GM23338 (cell line): ENCODE measurements around the gene SLC25A13.

Experiments used
- CREB1 ChIP-seq: fragments of 250-450 bp; sonication (Bioruptor Pico); IDR thresholded peaks from 2 replicates; pipeline ENCODE4 v1.5.0; 2020; ENCODE audit warnings: low read depth, mild to moderate bottlenecking, moderate library complexity
- CTCF ChIP-seq, 2 experiments: fragments of 200-600 bp in 1 of 2; sonication (generic) in 1 of 2; conservative IDR thresholded peaks; 2 replicates each; pipeline versions ENCODE4 v1.5.1 to v1.6.1; 2016 to 2017; ENCODE audit warnings: antibody characterized with exemption in 2 of 2, low read depth in 2 of 2, mild to moderate bottlenecking in 2 of 2, moderate library complexity in 1 of 2
- ETS1 ChIP-seq: IDR thresholded peaks from 2 replicates; pipeline ENCODE4 v1.6.1; 2016; ENCODE audit warnings: antibody characterized with exemption
- EZH2 ChIP-seq: fragments of 200-600 bp; sonication (generic); IDR thresholded peaks from one replicate; pipeline ENCODE4 v1.8.0; 2017; ENCODE audit warnings: antibody characterized with exemption, mild to moderate bottlenecking, low read depth; ENCODE audit not compliant: unreplicated experiment
- EZH2phosphoT487 ChIP-seq: fragments of 200-600 bp; sonication (generic); IDR thresholded peaks from one replicate; pipeline ENCODE4 v1.8.1; 2018; ENCODE audit warnings: antibody characterized with exemption; ENCODE audit not compliant: unreplicated experiment
- JUNB ChIP-seq: IDR thresholded peaks from one replicate; pipeline ENCODE4 v1.6.1; 2016; ENCODE audit warnings: antibody characterized with exemption; ENCODE audit not compliant: unreplicated experiment
- NANOG ChIP-seq: IDR thresholded peaks from 2 replicates; pipeline ENCODE4 v1.6.1; 2016; ENCODE audit warnings: antibody characterized with exemption, borderline replicate concordance
- POLR2AphosphoS5 ChIP-seq: IDR thresholded peaks from 2 replicates; pipeline ENCODE4 v1.6.1; 2016; ENCODE audit warnings: antibody characterized with exemption, low read depth
- REST ChIP-seq: IDR thresholded peaks from one replicate; pipeline ENCODE4 v1.6.1; 2018; ENCODE audit warnings: antibody characterized with exemption; ENCODE audit not compliant: unreplicated experiment
- STAT1 ChIP-seq: IDR thresholded peaks from one replicate; pipeline ENCODE4 v1.6.1; 2016; ENCODE audit warnings: antibody characterized with exemption; ENCODE audit not compliant: unreplicated experiment
- ZNF114 ChIP-seq: fragments of 250-450 bp; sonication (Bioruptor Pico); IDR thresholded peaks from 2 replicates; pipeline ENCODE4 v1.5.0; 2020; ENCODE audit warnings: mild to moderate bottlenecking, moderate library complexity
- ZNF331 ChIP-seq: fragments of 250-450 bp; sonication (Bioruptor Pico); IDR thresholded peaks from 2 replicates; pipeline ENCODE4 v1.5.0; 2020; ENCODE audit warnings: low read depth, mild to moderate bottlenecking, moderate library complexity
- TF ChIP-seq, protein P1 (sequence below): fragments of 250-450 bp; sonication (Bioruptor Pico); IDR thresholded peaks from 2 replicates; pipeline ENCODE4 v1.5.0; 2020; ENCODE audit warnings: mild to moderate bottlenecking, moderate library complexity

GRCh38 chr7:96111405-96111804, 210.5 kb downstream of the SLC25A13 start:
- TF ChIP-seq CTCF (conservative IDR thresholded peaks at IDR 0.05; ENCODE audit: low read depth in 2 of 2) (no peak), POLR2AphosphoS5 (no peak), EZH2 (no peak), EZH2phosphoT487 (no peak), CREB1 (no peak), ZNF114 (CRISPR knock-in tag) (no peak), REST (no peak), JUNB (no peak), ZNF331 (CRISPR knock-in tag) (no peak), ETS1 (no peak), STAT1 (no peak), NANOG (no peak)
- TF ChIP-seq, protein P1, sequence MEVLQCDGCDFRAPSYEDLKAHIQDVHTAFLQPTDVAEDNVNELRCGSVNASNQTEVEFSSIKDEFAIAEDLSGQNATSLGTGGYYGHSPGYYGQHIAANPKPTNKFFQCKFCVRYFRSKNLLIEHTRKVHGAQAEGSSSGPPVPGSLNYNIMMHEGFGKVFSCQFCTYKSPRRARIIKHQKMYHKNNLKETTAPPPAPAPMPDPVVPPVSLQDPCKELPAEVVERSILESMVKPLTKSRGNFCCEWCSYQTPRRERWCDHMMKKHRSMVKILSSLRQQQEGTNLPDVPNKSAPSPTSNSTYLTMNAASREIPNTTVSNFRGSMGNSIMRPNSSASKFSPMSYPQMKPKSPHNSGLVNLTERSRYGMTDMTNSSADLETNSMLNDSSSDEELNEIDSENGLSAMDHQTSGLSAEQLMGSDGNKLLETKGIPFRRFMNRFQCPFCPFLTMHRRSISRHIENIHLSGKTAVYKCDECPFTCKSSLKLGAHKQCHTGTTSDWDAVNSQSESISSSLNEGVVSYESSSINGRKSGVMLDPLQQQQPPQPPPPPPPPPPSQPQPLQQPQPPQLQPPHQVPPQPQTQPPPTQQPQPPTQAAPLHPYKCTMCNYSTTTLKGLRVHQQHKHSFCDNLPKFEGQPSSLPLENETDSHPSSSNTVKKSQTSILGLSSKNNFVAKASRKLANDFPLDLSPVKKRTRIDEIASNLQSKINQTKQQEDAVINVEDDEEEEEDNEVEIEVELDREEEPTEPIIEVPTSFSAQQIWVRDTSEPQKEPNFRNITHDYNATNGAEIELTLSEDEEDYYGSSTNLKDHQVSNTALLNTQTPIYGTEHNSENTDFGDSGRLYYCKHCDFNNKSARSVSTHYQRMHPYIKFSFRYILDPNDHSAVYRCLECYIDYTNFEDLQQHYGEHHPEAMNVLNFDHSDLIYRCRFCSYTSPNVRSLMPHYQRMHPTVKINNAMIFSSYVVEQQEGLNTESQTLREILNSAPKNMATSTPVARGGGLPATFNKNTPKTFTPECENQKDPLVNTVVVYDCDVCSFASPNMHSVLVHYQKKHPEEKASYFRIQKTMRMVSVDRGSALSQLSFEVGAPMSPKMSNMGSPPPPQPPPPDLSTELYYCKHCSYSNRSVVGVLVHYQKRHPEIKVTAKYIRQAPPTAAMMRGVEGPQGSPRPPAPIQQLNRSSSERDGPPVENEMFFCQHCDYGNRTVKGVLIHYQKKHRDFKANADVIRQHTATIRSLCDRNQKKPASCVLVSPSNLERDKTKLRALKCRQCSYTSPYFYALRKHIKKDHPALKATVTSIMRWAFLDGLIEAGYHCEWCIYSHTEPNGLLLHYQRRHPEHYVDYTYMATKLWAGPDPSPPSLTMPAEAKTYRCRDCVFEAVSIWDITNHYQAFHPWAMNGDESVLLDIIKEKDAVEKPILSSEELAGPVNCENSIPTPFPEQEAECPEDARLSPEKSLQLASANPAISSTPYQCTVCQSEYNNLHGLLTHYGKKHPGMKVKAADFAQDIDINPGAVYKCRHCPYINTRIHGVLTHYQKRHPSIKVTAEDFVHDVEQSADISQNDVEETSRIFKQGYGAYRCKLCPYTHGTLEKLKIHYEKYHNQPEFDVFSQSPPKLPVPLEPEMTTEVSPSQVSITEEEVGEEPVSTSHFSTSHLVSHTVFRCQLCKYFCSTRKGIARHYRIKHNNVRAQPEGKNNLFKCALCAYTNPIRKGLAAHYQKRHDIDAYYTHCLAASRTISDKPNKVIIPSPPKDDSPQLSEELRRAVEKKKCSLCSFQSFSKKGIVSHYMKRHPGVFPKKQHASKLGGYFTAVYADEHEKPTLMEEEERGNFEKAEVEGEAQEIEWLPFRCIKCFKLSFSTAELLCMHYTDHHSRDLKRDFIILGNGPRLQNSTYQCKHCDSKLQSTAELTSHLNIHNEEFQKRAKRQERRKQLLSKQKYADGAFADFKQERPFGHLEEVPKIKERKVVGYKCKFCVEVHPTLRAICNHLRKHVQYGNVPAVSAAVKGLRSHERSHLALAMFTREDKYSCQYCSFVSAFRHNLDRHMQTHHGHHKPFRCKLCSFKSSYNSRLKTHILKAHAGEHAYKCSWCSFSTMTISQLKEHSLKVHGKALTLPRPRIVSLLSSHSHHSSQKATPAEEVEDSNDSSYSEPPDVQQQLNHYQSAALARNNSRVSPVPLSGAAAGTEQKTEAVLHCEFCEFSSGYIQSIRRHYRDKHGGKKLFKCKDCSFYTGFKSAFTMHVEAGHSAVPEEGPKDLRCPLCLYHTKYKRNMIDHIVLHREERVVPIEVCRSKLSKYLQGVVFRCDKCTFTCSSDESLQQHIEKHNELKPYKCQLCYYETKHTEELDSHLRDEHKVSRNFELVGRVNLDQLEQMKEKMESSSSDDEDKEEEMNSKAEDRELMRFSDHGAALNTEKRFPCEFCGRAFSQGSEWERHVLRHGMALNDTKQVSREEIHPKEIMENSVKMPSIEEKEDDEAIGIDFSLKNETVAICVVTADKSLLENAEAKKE: no peak
